Renal cortex interstitium (tissue), 15 donors: Measurements from ENCODE around the gene SBF2. TPM values are rescaled to one million over a fixed set of nuclear protein-coding genes. Genes with fewer than 3 reads are reported as not detected.

Experiments used
- DNase-seq, 11 donors: peaks; one replicate each; pipeline ENCODE4 v3.0.0-alpha.2; 2013; ENCODE audit warnings: low read depth in 9 of 11, low spot score in 4 of 11; ENCODE audit errors: extremely low read depth in 1 of 11
- long read RNA-seq, 16 experiments: transcript quantifications; one replicate each; lab custom pipeline, GENCODE V29; 2026
- polyA plus RNA-seq, 3 donors: library from polyadenylated mRNA; unstranded; fragments of 120-200 nt; gene quantifications; one replicate each; pipeline ENCODE4 v1.2.1, GENCODE V29; 2013; ENCODE audit not compliant: insufficient read length in 3 of 3

The SBF2 gene
- polyA plus RNA-seq, result 10 to 100 TPM; 47.0 to 58.3 (median 52.3) TPM
- long read RNA-seq, donor 1, partial matches to known transcripts, result 0 of 4 reads
- long read RNA-seq, donor 1, other reads (novel, unspliced or antisense), result 0 of 4 reads
- long read RNA-seq, donor 2, partial matches to known transcripts, result 0 of 5 reads
- long read RNA-seq, donor 2, other reads (novel, unspliced or antisense), result 0 of 5 reads
- long read RNA-seq, donor 3, partial matches to known transcripts, result 0 of 3 reads
- long read RNA-seq, donor 3, other reads (novel, unspliced or antisense), result 0 of 3 reads
- long read RNA-seq, donor 4, partial matches to known transcripts, result 0 of 2 reads
- long read RNA-seq, donor 4, other reads (novel, unspliced or antisense), result 0 of 2 reads
- long read RNA-seq, donor 5, result 0 reads
- long read RNA-seq, donor 6, partial matches to known transcripts, result 5 of 8 reads
- long read RNA-seq, donor 6, other reads (novel, unspliced or antisense), result 0 of 8 reads
- long read RNA-seq, donor 7, partial matches to known transcripts, result 0 of 3 reads
- long read RNA-seq, donor 7, other reads (novel, unspliced or antisense), result 0 of 3 reads
- long read RNA-seq, donor 8, full-length matches to known transcripts, result 3 of 8 reads
- long read RNA-seq, donor 8, partial matches to known transcripts, result 5 of 8 reads
- long read RNA-seq, donor 8, other reads (novel, unspliced or antisense), result 0 of 8 reads
- long read RNA-seq, donor 9, partial matches to known transcripts, result 0 of 5 reads
- long read RNA-seq, donor 9, other reads (novel, unspliced or antisense), result 0 of 5 reads
- long read RNA-seq, donor 10, result 0 reads
- long read RNA-seq, donor 11, partial matches to known transcripts, result 0 of 1 reads
- long read RNA-seq, donor 11, other reads (novel, unspliced or antisense), result 0 of 1 reads
- long read RNA-seq, donor 12, result 0 reads
- long read RNA-seq, donor 13, result 0 reads
- long read RNA-seq, donor 14, full-length matches to known transcripts, result 1 of 1 reads
- long read RNA-seq, donor 14, partial matches to known transcripts, result 0 of 1 reads
- long read RNA-seq, donor 14, other reads (novel, unspliced or antisense), result 0 of 1 reads
- long read RNA-seq, donor 15, partial matches to known transcripts, result 0 of 1 reads
- long read RNA-seq, donor 15, other reads (novel, unspliced or antisense), result 0 of 1 reads
- long read RNA-seq, donor 16, full-length matches to known transcripts, result 4 of 10 reads
- long read RNA-seq, donor 16, partial matches to known transcripts, result 6 of 10 reads
- long read RNA-seq, donor 16, other reads (novel, unspliced or antisense), result 0 of 10 reads

GRCh38 chr11:10293423-10294289 is at the start of gene SBF2:
TSS of gene SBF2 (minus strand) at chr11:10294219. CDS start at chr11:10294069, 150 bp downstream.
- DNase-seq, result peak in 6 of 11 donors; percentile 74 to 82 (median 78)

DNA sequence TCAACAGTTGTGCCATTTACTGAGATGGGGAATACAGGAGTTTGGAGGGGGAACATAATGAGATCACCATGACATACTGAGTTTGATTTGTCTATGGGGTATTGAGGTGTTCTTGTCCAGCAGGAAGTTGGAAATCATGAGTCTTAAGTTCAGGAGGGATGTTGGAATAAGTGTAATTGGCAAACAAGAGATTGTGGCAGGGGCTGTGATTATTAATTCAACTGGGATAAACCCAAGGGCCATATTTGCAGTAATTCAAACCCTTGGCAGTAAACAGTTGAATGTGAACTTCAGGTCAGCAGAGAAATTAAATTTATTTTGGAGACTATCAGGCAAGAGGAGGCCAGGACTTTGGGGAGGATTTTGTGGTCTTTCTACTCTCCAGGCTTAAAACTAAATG is 44.3 kb upstream of the SBF2 start:
- no peak for DNase-seq

DNA sequence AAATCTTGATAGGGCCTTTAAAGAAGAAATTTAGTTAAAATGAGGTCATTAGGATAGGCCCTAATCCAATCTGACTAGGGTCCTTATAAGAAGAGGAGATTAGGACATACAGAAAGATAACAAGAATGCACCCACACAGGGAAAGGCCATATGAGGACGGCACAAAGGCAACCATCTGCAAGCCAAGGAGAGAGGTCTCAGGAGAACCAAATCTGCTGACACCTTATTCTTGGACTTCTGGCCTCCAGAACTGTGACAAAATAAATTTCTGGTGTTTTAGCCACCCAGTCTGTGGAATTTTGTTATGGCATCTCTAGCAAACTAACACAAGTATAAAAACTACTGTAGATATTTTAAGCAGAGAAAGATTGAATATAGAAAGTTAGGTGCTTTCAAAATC is 39.5 kb upstream of the SBF2 start:
- DNase-seq, result no peak

GRCh38 chr11:10331548-10332289 is 37.7 kb upstream of the SBF2 start:
- DNase-seq, result no peak

- no peak for DNase-seq
These were observed 35.9 kb upstream of the SBF2 start for GRCh38 chr11:10329935-10330334.

GRCh38 chr11:10329356-10329755 is 35.3 kb upstream of the SBF2 start:
- DNase-seq, result no peak

DNA sequence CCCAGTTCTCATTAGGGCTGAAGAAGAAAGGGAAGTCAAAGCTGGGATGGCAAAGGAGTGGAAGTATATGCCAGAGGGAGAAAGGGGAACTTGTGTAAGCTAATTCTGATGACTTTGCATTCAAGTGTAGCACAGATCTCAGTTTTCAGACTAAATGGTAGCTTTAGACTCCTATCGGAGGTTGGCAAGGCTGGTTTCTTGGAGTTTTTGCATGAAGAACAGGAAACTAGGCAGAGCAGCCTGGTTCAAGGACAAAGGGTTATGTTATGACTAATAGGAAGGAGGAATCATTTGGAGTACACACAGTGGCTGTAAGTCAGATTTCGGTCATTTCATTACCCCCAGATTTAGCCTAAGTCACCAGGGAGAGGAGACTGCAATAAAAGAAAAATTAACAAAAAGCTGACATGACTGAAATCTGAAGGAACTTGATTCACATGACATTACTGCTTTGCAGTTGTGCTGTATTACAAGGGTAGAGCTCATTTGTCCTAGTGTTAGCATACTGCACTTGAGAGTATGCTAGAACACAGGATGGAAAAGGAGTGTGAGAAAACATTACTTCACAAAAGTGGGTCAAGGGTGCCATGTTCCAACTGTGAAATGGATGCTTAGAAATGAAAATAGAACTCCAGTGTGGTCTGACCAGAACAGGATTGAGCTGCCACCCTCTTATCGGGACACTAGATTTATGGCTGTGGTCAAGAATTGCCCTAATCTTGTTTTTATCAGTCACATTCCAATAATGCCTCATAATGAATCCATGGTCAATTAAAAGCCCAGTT is 34.5 kb upstream of the SBF2 start:
- no peak for DNase-seq

DNA sequence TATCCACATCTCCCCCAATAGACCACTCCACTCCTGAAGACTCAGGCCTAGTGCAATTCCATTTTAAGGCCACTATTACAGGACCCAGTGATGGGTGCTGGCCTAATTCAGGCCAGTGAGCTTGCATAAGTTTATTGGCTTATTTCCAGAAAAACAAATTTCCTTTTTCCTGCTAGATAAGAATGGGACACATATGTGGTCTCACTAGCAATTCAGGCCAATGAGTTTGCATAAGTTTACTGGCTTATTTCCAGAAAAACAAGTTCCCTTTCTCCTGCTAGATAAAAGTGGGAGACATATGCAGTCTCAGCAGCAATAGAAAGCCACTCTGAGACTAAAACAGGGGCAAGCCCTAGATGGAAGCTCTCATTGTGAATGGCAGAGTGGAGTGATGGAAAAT is 33.2 kb upstream of the SBF2 start:
- no peak for DNase-seq

DNA sequence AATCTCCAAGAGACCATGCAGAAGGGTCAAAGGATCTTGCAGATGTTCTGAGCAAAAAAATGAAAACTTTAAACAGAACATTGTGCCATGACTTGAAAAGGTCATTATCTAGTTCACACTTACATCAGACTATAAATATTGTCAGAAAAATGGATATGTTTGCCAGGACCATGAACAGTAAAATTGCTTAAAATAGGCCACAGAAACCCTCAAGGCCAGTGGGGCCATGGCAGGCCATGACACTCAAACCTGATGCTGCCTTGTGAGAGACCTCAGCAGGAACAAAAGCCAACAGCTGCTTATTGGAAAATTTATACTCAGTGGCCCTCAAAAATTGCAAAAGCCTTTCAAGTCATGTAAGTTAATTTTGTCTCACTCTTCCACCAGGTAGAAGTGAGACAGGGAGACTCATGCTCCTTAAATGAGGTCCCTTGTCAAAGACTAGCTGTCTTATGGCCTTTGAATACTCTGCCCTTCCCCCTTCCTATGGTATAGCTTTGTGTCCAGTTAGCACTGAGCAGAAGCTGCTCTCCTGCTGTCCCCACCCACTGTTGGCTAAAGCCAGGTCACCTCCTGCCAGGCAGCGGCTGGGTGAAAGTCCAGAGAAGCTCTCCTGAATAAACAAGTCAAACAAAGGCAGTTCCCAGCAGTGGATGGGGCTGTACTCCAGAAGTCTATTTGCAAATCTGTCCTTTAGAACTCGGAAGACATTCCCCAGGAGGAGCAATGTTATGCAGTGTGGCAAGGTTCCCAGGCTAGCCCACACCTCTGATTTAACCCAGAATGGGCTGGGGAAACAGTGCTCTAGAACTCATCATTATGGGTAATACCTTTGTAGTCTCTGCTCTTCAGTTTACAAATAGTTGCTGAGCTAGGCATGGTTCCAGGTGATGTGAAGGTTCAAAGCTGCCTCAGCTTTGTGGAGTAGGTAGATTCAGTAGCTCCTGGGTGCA is 32.3 kb upstream of the SBF2 start:
- DNase-seq, result no peak

DNA sequence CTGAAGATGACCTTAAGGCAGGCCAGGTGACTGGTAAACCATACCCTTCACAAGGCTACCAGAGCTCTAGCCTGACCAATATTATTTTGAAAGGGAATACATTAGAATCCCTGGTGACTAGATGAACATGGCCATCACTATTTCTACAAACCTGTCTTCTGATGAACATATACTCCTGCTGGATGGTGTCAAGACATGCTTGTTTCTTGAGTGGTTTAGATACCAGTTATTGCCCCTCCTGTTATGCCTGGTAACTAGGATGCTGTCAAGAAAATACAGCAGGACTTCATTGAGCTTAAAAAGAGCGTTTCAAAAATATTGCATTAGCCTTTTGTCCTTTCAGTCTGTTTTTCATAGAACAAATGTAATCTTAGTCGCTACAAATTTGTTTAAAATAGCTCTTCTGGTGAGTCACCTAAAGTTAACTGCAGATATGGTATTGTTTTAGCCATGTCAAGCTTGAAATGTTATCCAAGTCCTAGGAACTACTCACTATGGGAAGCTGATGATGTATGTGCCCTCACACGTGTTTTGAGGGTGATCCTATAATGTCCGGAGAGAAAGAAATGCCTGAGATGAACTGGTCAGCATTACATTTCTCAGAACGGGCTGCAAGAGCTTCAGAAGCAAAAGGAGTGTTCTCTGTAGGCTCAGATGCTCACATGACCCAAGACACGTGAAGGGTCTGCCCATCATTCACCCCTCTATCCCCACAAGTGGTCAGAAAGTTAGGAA is 31.4 kb upstream of the SBF2 start:
- no peak for DNase-seq

DNA sequence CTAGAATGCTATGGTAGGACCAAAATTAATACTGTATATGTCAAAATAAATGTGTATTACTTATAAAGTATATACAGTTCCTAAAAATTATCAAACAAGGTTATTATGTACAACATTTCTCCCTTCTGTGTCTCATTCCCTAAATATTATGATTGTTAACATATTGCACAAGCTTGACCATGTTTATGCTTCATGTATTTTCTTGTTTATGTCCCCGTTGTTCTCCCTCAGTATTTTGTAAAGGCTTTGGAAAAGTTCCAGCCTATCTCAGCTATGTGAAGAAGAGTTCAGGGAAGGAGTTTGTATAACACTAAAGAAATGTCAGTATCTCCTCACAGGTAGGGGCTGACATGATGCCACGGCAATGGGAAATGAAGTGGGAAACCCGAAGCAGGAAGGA is 30.5 kb upstream of the SBF2 start:
- no peak for DNase-seq

DNA sequence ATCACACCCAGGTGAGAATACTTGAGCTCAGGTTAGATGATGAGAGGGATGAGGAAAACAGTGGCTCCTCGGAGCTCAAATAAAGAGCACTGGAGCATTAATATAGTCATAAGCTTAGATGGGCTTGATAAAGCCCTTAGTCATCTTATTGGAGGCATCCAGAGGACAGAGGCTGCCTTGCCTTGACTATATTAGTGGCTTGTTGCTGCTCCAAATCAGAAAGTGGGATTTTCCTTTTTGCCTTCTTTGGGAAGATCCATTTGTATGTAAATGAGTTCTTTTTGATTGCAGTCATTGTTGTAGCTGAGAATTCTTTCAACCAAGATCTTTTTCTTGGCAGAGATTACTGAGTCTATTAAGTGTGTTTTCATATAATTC is 29.8 kb upstream of the SBF2 start:
- no peak for DNase-seq

DNA sequence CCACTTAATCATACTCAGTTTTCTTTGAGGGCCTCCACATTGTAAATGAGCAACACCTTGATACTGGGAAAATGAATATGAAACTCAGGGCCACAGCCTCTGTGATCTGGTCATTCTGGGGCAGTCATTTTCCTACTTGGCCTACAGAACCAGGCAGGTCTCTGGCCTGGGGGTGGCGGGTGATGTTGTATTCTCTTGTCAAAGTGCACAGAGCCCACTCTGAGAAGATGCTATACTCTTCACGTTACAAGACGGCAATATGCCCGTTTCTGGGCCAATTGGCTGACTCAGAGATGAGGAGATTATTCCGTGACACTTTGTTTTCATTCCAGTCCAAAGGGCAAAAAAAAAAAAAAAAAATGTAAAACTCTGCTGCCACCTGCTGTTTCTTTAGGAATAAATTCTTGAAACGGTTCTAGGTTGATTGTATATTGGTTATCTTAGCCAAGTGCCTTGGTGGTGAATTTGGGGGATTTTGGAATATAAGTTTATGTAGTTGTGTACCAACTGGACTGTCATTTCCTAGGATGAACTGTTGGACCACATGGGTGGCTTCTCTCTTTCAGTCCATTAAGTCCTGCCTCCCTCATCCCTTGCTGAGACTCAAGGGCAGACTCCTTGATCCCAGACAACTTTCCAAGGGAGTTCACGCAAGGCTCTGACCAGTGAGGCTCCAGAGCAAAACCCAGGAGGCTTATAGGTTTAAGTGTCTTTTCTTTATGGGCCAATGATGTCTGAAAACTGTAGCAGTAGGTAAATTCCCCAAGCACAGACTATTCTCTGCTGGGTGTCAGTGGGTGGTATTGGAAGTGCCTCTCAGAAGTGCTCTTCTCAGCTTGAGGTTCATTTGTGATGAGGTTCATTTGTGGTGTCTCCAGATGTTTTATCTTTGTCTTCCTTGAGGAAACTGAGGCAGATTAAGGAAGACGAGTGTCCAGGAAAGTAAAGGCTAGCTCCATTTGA is 29.1 kb upstream of the SBF2 start:
- DNase-seq, result peak in 2 of 11 donors; percentile 60 to 74

DNA sequence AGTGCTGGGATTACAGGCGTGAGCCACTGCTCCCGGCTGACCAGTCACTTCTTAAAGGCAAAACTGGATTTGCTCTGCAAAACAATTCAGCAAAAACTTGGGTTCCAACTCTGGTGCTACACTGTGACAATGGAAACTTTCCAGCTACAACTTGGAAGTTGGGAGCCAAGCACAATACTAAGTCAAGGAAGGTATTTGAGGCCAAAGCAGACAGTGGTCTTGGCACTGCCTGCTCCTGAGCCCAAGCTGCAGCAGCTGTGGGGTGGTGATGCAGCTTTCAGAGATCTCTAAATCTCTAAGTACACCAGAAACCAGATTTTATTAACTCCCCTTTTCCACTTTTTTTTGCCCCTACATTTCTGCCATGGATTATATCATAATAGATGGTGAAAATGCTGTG is 28.4 kb upstream of the SBF2 start:
- DNase-seq, result no peak
